ENCODE data around the gene DLL3. TPM values are rescaled to one million over a fixed set of nuclear protein-coding genes. Genes with fewer than 3 reads are reported as not detected.

The DLL3 gene
- total RNA-seq, 2 donors from 2014 or later = not detected

GRCh38 chr19:39497996-39498797 lies 550 bp upstream of the DLL3 start:
- Histone ChIP-seq H3K9ac (ENCODE audit: low read depth in 2 of 2, low read length in 2 of 2) (peak overlapping the region in 1 of 2 donors; percentile 21), H3K27ac (no peak overlapping the region), H3K27me3 (peaks cover 20% of the 10 kb centered on the region), H3K36me3 (no peaks in the 10 kb centered on the region), H3K4me1 (peaks cover 18% of the 10 kb centered on the region), H3K9me3 (no peaks in the 10 kb centered on the region), H3K4me3 (no peak overlapping the region)
- DNase-seq = peak; percentile 36
- intact Hi-C loops (cut with DNase I) = loop anchor here (5.0 kb wide), 1 partner anchor 34 kb away; the partner anchor contains the start of gene EID2B
- peak; percentile 46 for TF ChIP-seq CTCF (IDR thresholded peaks at IDR 0.05)

GRCh38 chr19:39499932-39500331 lies 1.2 kb downstream of the DLL3 start:
- H3K4me1 ChIP-seq = peaks cover 18% of the 10 kb centered on the region
- H3K4me3 ChIP-seq = no peak overlapping the region
- peaks cover 23% of the 10 kb centered on the region for H3K27me3 ChIP-seq
- no peaks in the 10 kb centered on the region for H3K36me3 ChIP-seq
- H3K9me3 ChIP-seq = no peaks in the 10 kb centered on the region
- no peak for TF ChIP-seq CTCF (IDR thresholded peaks at IDR 0.05)
- H3K27ac ChIP-seq = no peak overlapping the region
- DNase-seq = no peak
- intact Hi-C loops (cut with DNase I) = loop anchor here (5.0 kb wide), 1 partner anchor 32 kb away; the partner anchor contains the start of gene EID2B
- no peak overlapping the region for H3K9ac ChIP-seq (ENCODE audit: low read depth in 2 of 2, low read length in 2 of 2)

GRCh38 chr19:39500543-39500942 lies 1.8 kb downstream of the DLL3 start:
- H3K27me3 ChIP-seq = peaks cover 29% of the 10 kb centered on the region
- H3K9ac ChIP-seq (ENCODE audit: low read depth in 2 of 2, low read length in 2 of 2) = no peak overlapping the region
- H3K36me3 ChIP-seq = no peaks in the 10 kb centered on the region
- peaks cover 18% of the 10 kb centered on the region for H3K4me1 ChIP-seq
- no peaks in the 10 kb centered on the region for H3K9me3 ChIP-seq
- intact Hi-C loops (cut with DNase I) = no loop called here
- no peak for TF ChIP-seq CTCF (IDR thresholded peaks at IDR 0.05)
- H3K27ac ChIP-seq = no peak overlapping the region
- no peak for DNase-seq
- no peak overlapping the region for H3K4me3 ChIP-seq

GRCh38 chr19:39501340-39501739 lies 2.6 kb downstream of the DLL3 start:
- TF ChIP-seq CTCF (IDR thresholded peaks at IDR 0.05) = no peak
- Histone ChIP-seq H3K4me3 (no peak overlapping the region), H3K9ac (ENCODE audit: low read depth in 2 of 2, low read length in 2 of 2) (no peak overlapping the region), H3K36me3 (no peaks in the 10 kb centered on the region), H3K27me3 (peaks cover 32% of the 10 kb centered on the region), H3K27ac (no peak overlapping the region), H3K4me1 (peaks cover 18% of the 10 kb centered on the region), H3K9me3 (no peaks in the 10 kb centered on the region)
- DNase-seq = no peak
- intact Hi-C loops (cut with DNase I) = no loop called here

GRCh38 chr19:39502640-39503417 lies 4.1 kb downstream of the DLL3 start:
- H3K9me3 ChIP-seq = no peaks in the 10 kb centered on the region
- intact Hi-C loops (cut with DNase I) = no loop called here
- H3K36me3 ChIP-seq = no peaks in the 10 kb centered on the region
- H3K9ac ChIP-seq (ENCODE audit: low read depth in 2 of 2, low read length in 2 of 2) = no peak overlapping the region
- TF ChIP-seq CTCF (IDR thresholded peaks at IDR 0.05) = peak; percentile 87
- H3K4me3 ChIP-seq = no peak overlapping the region
- H3K27ac ChIP-seq = no peak overlapping the region
- H3K27me3 ChIP-seq = peaks cover 45% of the 10 kb centered on the region
- peak; percentile 59 for DNase-seq
- peaks cover 15% of the 10 kb centered on the region for H3K4me1 ChIP-seq

All from colonic mucosa (tissue), 4 donors.